Mesodermal cell (in vitro differentiated cells): Measurements from ENCODE around the gene TMPRSS6.
"Not testable (repeated sequence)": the region's sequence is repeated elsewhere in the genome, so short reads cannot be mapped to it uniquely, and the experiment has no call there.

ENCODE experiments used
- H3K27ac ChIP-seq: 2 replicates; pipeline ENCODE4 v1.7.0; 2013; ENCODE audit warnings: mild to moderate bottlenecking, low read depth, low read length, moderate library complexity; ENCODE audit not compliant: severe bottlenecking
- H3K36me3 ChIP-seq: 2 replicates; pipeline ENCODE4 v1.7.1; 2013; ENCODE audit warnings: mild to moderate bottlenecking, low read length, moderate library complexity; ENCODE audit not compliant: control insufficient read depth, insufficient read depth
- H3K4me1 ChIP-seq: one replicate; pipeline ENCODE4 v1.7.1; 2013; ENCODE audit warnings: mild to moderate bottlenecking, low read length; ENCODE audit not compliant: insufficient read depth, control insufficient read depth, poor library complexity, severe bottlenecking
- H3K4me3 ChIP-seq: 2 replicates; pipeline ENCODE4 v1.7.0; 2013; ENCODE audit warnings: low read length, control low read depth, mild to moderate bottlenecking; ENCODE audit not compliant: insufficient read depth, poor library complexity, severe bottlenecking; ENCODE audit errors: extremely low read depth
- H3K9me3 ChIP-seq: 2 replicates; pipeline ENCODE4 v1.7.1; 2013; ENCODE audit warnings: mild to moderate bottlenecking, low read length, moderate library complexity; ENCODE audit not compliant: control insufficient read depth
- WGBS, 2 experiments: methylation state at CpG; one replicate each; pipeline ENCODE4 v1.1.5; 2013; ENCODE audit warnings: missing lambda C conversion rate in 2 of 2; ENCODE audit not compliant: insufficient coverage in 2 of 2; 5-methylcytosine and 5-hydroxymethylcytosine counted together

TMPRSS6 gene

GRCh38 chr22:37075046-37075445 lies 34.5 kb downstream of the TMPRSS6 start:
- no peak overlapping the region for H3K4me3 ChIP-seq
- H3K27ac ChIP-seq, result no peak overlapping the region
- WGBS, 2 experiments, result 69 to 76% methylated on average over 12 to 14 of the region's 17 CpGs
- H3K9me3 ChIP-seq, result no peaks in the 10 kb centered on the region
- H3K4me1 ChIP-seq, result peaks cover 8% of the 10 kb centered on the region
- H3K36me3 ChIP-seq, result no peaks in the 10 kb centered on the region

GRCh38 chr22:37074537-37074936 lies 35.0 kb downstream of the TMPRSS6 start:
- no peaks in the 10 kb centered on the region for H3K9me3 ChIP-seq
- no peak overlapping the region for H3K4me3 ChIP-seq
- no peaks in the 10 kb centered on the region for H3K36me3 ChIP-seq
- H3K4me1 ChIP-seq, result peaks cover 4% of the 10 kb centered on the region
- WGBS, 2 experiments, result 84 to 90% methylated on average over 7 to 15 of the region's 16 CpGs
- H3K27ac ChIP-seq, result no peak overlapping the region

DNA sequence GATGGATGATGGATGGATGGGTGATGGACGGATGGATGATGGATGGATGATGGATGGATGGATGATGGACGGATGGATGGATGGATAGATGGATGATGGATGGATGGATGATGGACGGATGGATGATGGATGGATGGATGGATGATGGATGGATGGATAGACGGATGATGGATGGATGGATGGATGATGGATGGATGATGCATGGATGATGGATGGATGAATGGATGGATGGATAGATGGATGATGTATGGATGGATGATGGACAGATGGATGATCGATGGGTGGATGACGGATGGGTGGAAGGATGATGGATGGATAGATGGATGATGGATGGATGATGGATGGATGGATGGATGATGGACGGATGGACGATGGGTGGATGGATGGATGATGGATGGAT lies 36.8 kb downstream of the TMPRSS6 start:
- WGBS, 2 experiments, result 87 to 91% methylated on average over 8 of the region's 8 CpGs
- Histone ChIP-seq H3K4me3 (no peak overlapping the region), H3K4me1 (no peaks in the 10 kb centered on the region), H3K36me3 (no peaks in the 10 kb centered on the region), H3K27ac (no peak overlapping the region), H3K9me3 (no peaks in the 10 kb centered on the region)

DNA sequence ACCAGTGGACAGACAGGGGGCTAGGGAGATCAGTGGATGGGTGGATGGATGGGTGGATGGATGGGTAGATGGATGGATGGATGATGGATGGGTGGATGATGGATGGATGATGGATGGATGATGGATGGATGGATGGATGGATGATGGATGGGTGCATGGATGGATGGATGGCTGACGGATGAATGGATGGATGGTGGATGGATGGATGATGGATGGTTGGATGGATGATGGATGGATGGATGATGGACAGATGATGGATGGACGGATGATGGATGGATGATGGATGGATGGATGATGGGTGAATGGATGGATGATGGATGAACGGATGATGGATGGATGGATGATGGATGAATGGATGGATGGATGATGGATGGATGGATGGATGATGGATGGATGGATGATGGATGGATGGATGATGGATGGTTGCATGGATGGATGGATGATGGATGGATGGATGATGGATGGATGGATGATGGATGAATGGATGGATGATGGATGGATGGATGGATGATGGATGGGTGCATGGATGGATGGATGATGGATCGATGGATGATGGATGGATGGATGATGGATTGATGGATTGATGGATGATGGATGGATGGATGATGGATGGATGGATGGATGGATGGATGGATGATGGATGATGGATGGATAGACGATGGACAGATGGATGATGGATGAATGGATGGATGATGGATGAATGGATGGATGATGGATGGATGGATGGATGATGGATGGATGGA lies 37.5 kb downstream of the TMPRSS6 start:
- WGBS, 2 experiments, result 85 to 94% methylated on average over 5 of the region's 5 CpGs
- not testable (repeated sequence) for H3K9me3 ChIP-seq, H3K27ac ChIP-seq, H3K36me3 ChIP-seq, H3K4me1 ChIP-seq, H3K4me3 ChIP-seq

DNA sequence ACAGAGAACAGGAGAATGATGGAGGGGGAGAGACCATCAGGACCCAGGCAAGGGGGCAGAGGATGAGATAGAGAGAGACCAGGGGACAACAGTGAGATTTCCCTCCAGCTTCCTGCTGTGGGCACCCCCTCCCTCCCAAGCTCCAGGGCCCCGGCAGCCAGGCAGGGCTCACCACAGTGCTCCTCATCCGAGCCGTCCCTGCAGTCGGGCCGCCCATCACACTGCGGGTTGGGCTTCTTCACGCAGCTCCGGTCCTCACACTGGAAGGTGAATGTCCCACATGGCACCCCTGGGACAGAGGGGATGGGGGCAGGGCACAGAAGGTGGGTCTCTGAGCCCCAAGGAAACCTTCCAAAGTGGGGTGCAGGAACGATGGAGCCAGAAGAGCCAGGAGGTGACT lies 38.8 kb downstream of the TMPRSS6 start:
- Histone ChIP-seq H3K4me1 (no peaks in the 10 kb centered on the region), H3K36me3 (no peaks in the 10 kb centered on the region), H3K4me3 (no peak overlapping the region), H3K27ac (no peak overlapping the region), H3K9me3 (no peaks in the 10 kb centered on the region)
- WGBS, 2 experiments, result 68 to 71% methylated on average over 3 to 9 of the region's 9 CpGs

GRCh38 chr22:37070334-37070733 lies 39.2 kb downstream of the TMPRSS6 start:
- WGBS, 2 experiments, result 72 to 88% methylated on average over 3 to 7 of the region's 8 CpGs
- H3K4me1 ChIP-seq, result no peaks in the 10 kb centered on the region

GRCh38 chr22:37069719-37070118 lies 39.8 kb downstream of the TMPRSS6 start:
- H3K4me1 ChIP-seq, result no peaks in the 10 kb centered on the region
- WGBS, 2 experiments, result 72 to 95% methylated on average over 2 to 8 of the region's 9 CpGs
- no peak overlapping the region for H3K27ac ChIP-seq
- no peak overlapping the region for H3K4me3 ChIP-seq
- no peaks in the 10 kb centered on the region for H3K36me3 ChIP-seq
- H3K9me3 ChIP-seq, result no peaks in the 10 kb centered on the region

More at GRCh38 chr22:37070334-37070733, 39.2 kb downstream of the TMPRSS6 start:
- H3K9me3 ChIP-seq, result no peaks in the 10 kb centered on the region
- no peak overlapping the region for H3K27ac ChIP-seq
- no peaks in the 10 kb centered on the region for H3K36me3 ChIP-seq
- H3K4me3 ChIP-seq, result no peak overlapping the region

- no peaks in the 10 kb centered on the region for H3K9me3 ChIP-seq
- H3K4me3 ChIP-seq, result no peak overlapping the region
- H3K4me1 ChIP-seq, result no peaks in the 10 kb centered on the region
- H3K27ac ChIP-seq, result no peak overlapping the region
- 56 to 65% methylated on average over 7 to 9 of the region's 11 CpGs for WGBS, 2 experiments
- H3K36me3 ChIP-seq, result no peaks in the 10 kb centered on the region
These were observed 40.2 kb downstream of the TMPRSS6 start for GRCh38 chr22:37069319-37069718.

GRCh38 chr22:37068859-37069258 lies 40.7 kb downstream of the TMPRSS6 start:
- Histone ChIP-seq H3K36me3 (no peaks in the 10 kb centered on the region), H3K4me1 (no peaks in the 10 kb centered on the region), H3K4me3 (no peak overlapping the region), H3K9me3 (no peaks in the 10 kb centered on the region), H3K27ac (no peak overlapping the region)
- WGBS, 2 experiments, result 1 to 6% methylated on average over 22 to 32 of the region's 36 CpGs

DNA sequence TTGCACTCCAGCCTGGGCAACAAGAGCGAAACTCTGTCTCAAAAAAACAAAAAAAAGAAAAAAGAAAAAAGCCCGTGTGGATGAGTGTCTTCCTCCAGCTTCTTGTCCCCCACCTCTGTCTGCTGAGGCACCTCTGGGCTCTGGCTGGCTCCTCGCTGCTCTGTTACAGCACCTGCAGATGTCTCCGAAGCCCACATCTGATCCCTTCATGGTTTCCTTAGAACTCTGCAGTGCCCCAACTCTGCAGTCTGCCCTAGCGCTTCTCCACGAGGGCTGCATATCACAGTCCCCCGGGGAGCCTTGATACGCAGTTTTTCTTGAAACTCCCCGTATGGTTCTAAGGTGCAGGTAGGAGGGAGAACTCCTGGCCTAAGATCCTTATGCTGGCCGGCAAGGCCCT lies 42.1 kb downstream of the TMPRSS6 start:
- no peaks in the 10 kb centered on the region for H3K36me3 ChIP-seq
- 86 to 88% methylated on average over 7 to 8 of the region's 10 CpGs for WGBS, 2 experiments
- H3K9me3 ChIP-seq, result no peaks in the 10 kb centered on the region
- H3K4me3 ChIP-seq, result no peak overlapping the region
- H3K4me1 ChIP-seq, result no peaks in the 10 kb centered on the region
- H3K27ac ChIP-seq, result no peak overlapping the region

- peaks cover 5% of the 10 kb centered on the region for H3K4me1 ChIP-seq
- no peak overlapping the region for H3K4me3 ChIP-seq
- WGBS, 2 experiments, result 94 to 96% methylated on average over 7 to 9 of the region's 9 CpGs
- H3K27ac ChIP-seq, result no peak overlapping the region
- no peaks in the 10 kb centered on the region for H3K9me3 ChIP-seq
- peaks cover 4% of the 10 kb centered on the region for H3K36me3 ChIP-seq
These were observed 43.6 kb downstream of the TMPRSS6 start for GRCh38 chr22:37065961-37066360.
